ENCODE data around the gene FNDC7.
"Not testable (repeated sequence)": the region's sequence is repeated elsewhere in the genome, so short reads cannot be mapped to it uniquely, and the experiment has no call there.

Gene FNDC7

GRCh38 chr1:108699375-108700332 lies 13.1 kb upstream of the FNDC7 start:
- DNase-seq (ENCODE audit: low read depth) = no peak

- no peak for DNase-seq (ENCODE audit: low read depth)
These were observed 11.4 kb upstream of the FNDC7 start for GRCh38 chr1:108701176-108701849.

GRCh38 chr1:108702109-108702508 lies 10.6 kb upstream of the FNDC7 start:
- DNase-seq (ENCODE audit: low read depth) = not testable (repeated sequence)

GRCh38 chr1:108703939-108704338 lies 8.8 kb upstream of the FNDC7 start:
- DNase-seq (ENCODE audit: low read depth) = no peak

GRCh38 chr1:108704496-108704895 lies 8.2 kb upstream of the FNDC7 start:
- DNase-seq (ENCODE audit: low read depth) = peak; percentile 64

- no peak for DNase-seq (ENCODE audit: low read depth)
These were observed 6.1 kb upstream of the FNDC7 start for GRCh38 chr1:108706643-108707042.

GRCh38 chr1:108708691-108709660 lies 3.7 kb upstream of the FNDC7 start:
- no peak for DNase-seq (ENCODE audit: low read depth)

- DNase-seq (ENCODE audit: low read depth) = no peak
These were observed 3.2 kb downstream of the FNDC7 start for GRCh38 chr1:108715932-108716331.

- DNase-seq (ENCODE audit: low read depth) = no peak
These were observed 3.9 kb downstream of the FNDC7 start for GRCh38 chr1:108716437-108717230.

- DNase-seq (ENCODE audit: low read depth) = no peak
These were observed 5.1 kb downstream of the FNDC7 start for GRCh38 chr1:108717774-108718316.

- no peak for DNase-seq (ENCODE audit: low read depth)
These were observed 6.4 kb downstream of the FNDC7 start for GRCh38 chr1:108718927-108719655.

GRCh38 chr1:108719656-108720435 lies 7.1 kb downstream of the FNDC7 start:
- peak; percentile 79 for DNase-seq (ENCODE audit: low read depth)

- no peak for DNase-seq (ENCODE audit: low read depth)
These were observed 9.6 kb downstream of the FNDC7 start for GRCh38 chr1:108722292-108722691.

- no peak for DNase-seq (ENCODE audit: low read depth)
These were observed 13.2 kb downstream of the FNDC7 start for GRCh38 chr1:108725906-108726305.

- no peak for DNase-seq (ENCODE audit: low read depth)
These were observed 15.7 kb downstream of the FNDC7 start for GRCh38 chr1:108728327-108728923.

GRCh38 chr1:108729481-108729880 lies 16.8 kb downstream of the FNDC7 start:
- no peak for DNase-seq (ENCODE audit: low read depth)

- no peak for DNase-seq (ENCODE audit: low read depth)
These were observed 19.7 kb downstream of the FNDC7 start for GRCh38 chr1:108732398-108732797.

- DNase-seq (ENCODE audit: low read depth) = no peak
These were observed 21.6 kb downstream of the FNDC7 start for GRCh38 chr1:108734171-108734865.

Measured in HS-27A (cell line).